H1 (cell line): ENCODE measurements around the gene GPC3. TPM values are rescaled to one million over a fixed set of nuclear protein-coding genes. Genes with fewer than 3 reads are reported as not detected.

Experiments
- CREB1 ChIP-seq: IDR thresholded peaks from 2 replicates; pipeline ENCODE4 v1.6.1; 2012; ENCODE audit warnings: inconsistent platforms
- GABPA ChIP-seq: IDR thresholded peaks from 2 replicates; pipeline ENCODE4 v1.6.1; 2011; ENCODE audit warnings: mild to moderate bottlenecking, low read length, moderate library complexity, borderline replicate concordance; ENCODE audit not compliant: insufficient read depth
- KDM4A ChIP-seq: IDR thresholded peaks from one replicate; pipeline ENCODE4 v1.7.1; 2012; ENCODE audit warnings: low read depth, mild to moderate bottlenecking, moderate library complexity, low read length, inconsistent platforms; ENCODE audit not compliant: severe bottlenecking
- NANOG ChIP-seq: IDR thresholded peaks from 2 replicates; pipeline ENCODE4 v1.6.1; 2011; ENCODE audit warnings: low read length, low read depth, mild to moderate bottlenecking, inconsistent platforms; ENCODE audit not compliant: insufficient read depth, poor library complexity, severe bottlenecking
- POU5F1 ChIP-seq: IDR thresholded peaks from 2 replicates; pipeline ENCODE4 v1.6.1; 2011; ENCODE audit warnings: low read depth, mild to moderate bottlenecking, low read length, moderate library complexity
- SIX5 ChIP-seq: IDR thresholded peaks from 2 replicates; pipeline ENCODE4 v1.6.1; 2011; ENCODE audit warnings: mild to moderate bottlenecking, low read depth, low read length
- SRF ChIP-seq: IDR thresholded peaks from 2 replicates; pipeline ENCODE4 v1.6.1; 2011; ENCODE audit warnings: mild to moderate bottlenecking, low read depth, low read length, moderate library complexity
- polyA plus RNA-seq, 7 experiments: library from polyadenylated mRNA; depleted of rRNA in 3 of 7; stranded (reverse) in 5 of 7; unstranded in 2 of 7; fragments of >200 nt in 5 of 7; fragments of 200-250 nt in 2 of 7; gene quantifications; 1 replicate in 5 of 7; 2 replicates in 1 of 7; 4 replicates in 1 of 7; pipeline versions ENCODE4 v1.2.1 to v1.2.3, GENCODE V29; 2011 to 2013; ENCODE audit warnings: missing spikeins in 2 of 7, mixed read lengths in 2 of 7
- total RNA-seq: library from RNA; stranded (reverse); fragmentation: NEBNext Ultra II Directional; extraction: Animal tissue kit (Norgen Biotek cat#: 25700); gene quantifications from 2 replicates; pipeline ENCODE4 v1.2.1, GENCODE V29; 2021
- TF ChIP-seq, protein P1 (sequence below): IDR thresholded peaks from 2 replicates; pipeline ENCODE4 v1.6.1; 2012; ENCODE audit warnings: inconsistent platforms

The GPC3 gene
- total and polyA plus RNA-seq, 2 of the 8 experiments (the other 6 are each of a cell fraction or from before 2014, with no cell fraction given): 64.8 to 71.9 TPM

DNA sequence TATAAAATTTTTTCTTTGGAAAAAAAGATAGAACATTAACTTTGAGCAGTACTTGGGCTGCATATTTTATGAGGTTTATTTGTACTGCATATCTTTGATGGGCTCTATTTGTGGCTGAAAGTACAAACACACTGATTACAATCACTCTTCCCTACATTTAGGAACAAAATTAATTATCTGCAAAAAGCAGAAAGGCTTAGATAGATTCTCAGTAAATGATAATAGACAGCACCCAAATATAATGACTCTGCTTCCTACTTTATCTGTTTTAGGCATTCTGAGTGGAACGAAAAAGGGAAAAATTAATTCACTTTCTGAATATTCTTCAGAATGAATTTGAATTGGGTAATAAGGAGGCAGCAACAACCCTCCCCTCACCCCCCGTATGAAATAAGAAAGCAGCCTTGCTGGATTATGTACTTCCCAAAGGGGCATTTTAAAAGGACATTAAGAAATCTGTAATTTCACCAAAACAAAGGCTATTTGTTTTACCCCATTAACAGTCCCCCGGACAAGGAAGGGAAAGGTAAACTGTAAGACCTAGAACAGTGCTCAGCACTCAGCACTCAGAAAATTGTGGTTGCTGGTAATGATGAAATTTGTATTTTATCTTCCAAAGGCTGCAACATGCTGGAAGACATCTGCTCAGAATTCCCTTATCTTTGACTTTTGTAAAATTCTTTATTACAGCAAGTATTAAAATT is 242.6 kb downstream of the GPC3 start (continued):
- TF ChIP-seq NANOG: no peak
- TF ChIP-seq KDM4A: no peak
- no peak for TF ChIP-seq SRF
- no peak for TF ChIP-seq CREB1
- TF ChIP-seq, protein P1, sequence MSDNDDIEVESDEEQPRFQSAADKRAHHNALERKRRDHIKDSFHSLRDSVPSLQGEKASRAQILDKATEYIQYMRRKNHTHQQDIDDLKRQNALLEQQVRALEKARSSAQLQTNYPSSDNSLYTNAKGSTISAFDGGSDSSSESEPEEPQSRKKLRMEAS: no peak
- TF ChIP-seq SIX5: no peak
- TF ChIP-seq GABPA: no peak
- no peak for TF ChIP-seq POU5F1
